Measurements from ENCODE around the gene THTPA.

DNA sequence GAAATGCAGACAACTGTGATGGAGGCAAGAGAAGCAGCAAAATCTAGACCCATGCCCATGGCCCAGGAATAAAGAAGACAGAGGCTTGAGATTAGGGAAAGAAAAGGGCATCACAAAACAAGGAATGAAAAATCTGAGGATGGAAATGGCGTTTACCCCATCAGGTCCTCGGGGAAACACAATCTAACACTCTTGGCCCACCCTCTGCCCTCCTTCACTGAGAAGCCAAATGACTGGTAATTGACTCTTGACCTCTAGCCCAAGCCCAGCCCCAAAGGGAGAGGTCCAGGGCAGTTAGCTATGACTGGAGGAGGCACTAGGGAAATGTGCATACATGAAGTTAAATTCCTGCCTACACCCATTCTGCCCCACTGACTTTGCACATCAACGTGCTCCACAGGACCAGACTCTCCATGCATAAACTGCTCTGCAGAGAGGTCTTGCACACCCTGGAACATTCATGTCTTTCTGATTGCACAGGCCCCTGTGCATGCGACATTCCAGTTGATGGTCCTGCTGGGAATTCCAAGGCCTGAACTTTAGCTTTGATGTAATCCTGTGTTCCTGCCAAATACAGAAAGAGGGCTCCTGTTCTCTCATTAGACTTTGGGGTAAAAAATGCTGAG lies 10.2 kb upstream of the THTPA start:
- TF ChIP-seq RAD21 (IDR thresholded peaks at IDR 0.05; ENCODE audit: low read depth) (no peak), CREB1 (IDR thresholded peaks at IDR 0.05; ENCODE audit: low read depth) (no peak), YY1 (IDR thresholded peaks at IDR 0.05; ENCODE audit: low read depth) (no peak), CEBPB (IDR thresholded peaks at IDR 0.05) (no peak), EGR1 (IDR thresholded peaks at IDR 0.05) (no peak), FOXM1 (IDR thresholded peaks at IDR 0.05; ENCODE audit: borderline replicate concordance, low read depth) (no peak), TAF1 (IDR thresholded peaks at IDR 0.05; ENCODE audit: low read depth) (no peak)
- TF ChIP-seq, protein P1, sequence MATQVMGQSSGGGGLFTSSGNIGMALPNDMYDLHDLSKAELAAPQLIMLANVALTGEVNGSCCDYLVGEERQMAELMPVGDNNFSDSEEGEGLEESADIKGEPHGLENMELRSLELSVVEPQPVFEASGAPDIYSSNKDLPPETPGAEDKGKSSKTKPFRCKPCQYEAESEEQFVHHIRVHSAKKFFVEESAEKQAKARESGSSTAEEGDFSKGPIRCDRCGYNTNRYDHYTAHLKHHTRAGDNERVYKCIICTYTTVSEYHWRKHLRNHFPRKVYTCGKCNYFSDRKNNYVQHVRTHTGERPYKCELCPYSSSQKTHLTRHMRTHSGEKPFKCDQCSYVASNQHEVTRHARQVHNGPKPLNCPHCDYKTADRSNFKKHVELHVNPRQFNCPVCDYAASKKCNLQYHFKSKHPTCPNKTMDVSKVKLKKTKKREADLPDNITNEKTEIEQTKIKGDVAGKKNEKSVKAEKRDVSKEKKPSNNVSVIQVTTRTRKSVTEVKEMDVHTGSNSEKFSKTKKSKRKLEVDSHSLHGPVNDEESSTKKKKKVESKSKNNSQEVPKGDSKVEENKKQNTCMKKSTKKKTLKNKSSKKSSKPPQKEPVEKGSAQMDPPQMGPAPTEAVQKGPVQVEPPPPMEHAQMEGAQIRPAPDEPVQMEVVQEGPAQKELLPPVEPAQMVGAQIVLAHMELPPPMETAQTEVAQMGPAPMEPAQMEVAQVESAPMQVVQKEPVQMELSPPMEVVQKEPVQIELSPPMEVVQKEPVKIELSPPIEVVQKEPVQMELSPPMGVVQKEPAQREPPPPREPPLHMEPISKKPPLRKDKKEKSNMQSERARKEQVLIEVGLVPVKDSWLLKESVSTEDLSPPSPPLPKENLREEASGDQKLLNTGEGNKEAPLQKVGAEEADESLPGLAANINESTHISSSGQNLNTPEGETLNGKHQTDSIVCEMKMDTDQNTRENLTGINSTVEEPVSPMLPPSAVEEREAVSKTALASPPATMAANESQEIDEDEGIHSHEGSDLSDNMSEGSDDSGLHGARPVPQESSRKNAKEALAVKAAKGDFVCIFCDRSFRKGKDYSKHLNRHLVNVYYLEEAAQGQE (IDR thresholded peaks at IDR 0.05; ENCODE audit: low read depth) = no peak
- TF ChIP-seq, protein P2, sequence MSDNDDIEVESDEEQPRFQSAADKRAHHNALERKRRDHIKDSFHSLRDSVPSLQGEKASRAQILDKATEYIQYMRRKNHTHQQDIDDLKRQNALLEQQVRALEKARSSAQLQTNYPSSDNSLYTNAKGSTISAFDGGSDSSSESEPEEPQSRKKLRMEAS (IDR thresholded peaks at IDR 0.05) = no peak

Data from Ishikawa (cell line).